Activated naive CD8-positive, alpha-beta T cell treated with anti-CD3 and anti-CD28 coated beads for 36 hours (primary cell): ENCODE measurements around the gene TUBA4B. TPM values are rescaled to one million over a fixed set of nuclear protein-coding genes. Genes with fewer than 3 reads are reported as not detected.

Experiments used
- DNase-seq: peaks from one replicate; pipeline ENCODE4 v3.0.0; 2021
- H3K27ac Mint-ChIP-seq: one replicate; pipeline ENCODE4 v1.8.0; 2022; ENCODE audit warnings: mild to moderate bottlenecking, moderate library complexity, mixed read lengths
- H3K27me3 Mint-ChIP-seq: one replicate; pipeline ENCODE4 v1.8.0; 2022; ENCODE audit warnings: mild to moderate bottlenecking, mixed read lengths
- H3K36me3 Mint-ChIP-seq: one replicate; pipeline ENCODE4 v1.8.0; 2021; ENCODE audit warnings: mild to moderate bottlenecking, mixed read lengths
- H3K4me1 Mint-ChIP-seq: one replicate; pipeline ENCODE4 v1.8.0; 2021; ENCODE audit warnings: mixed read lengths
- H3K4me3 Mint-ChIP-seq: one replicate; pipeline ENCODE4 v1.8.0; 2022; ENCODE audit warnings: mild to moderate bottlenecking, moderate library complexity, mixed read lengths
- H3K9me3 Mint-ChIP-seq: one replicate; pipeline ENCODE4 v1.8.0; 2022; ENCODE audit warnings: mixed read lengths
- total RNA-seq, 2 experiments: library from RNA; stranded (reverse); gene quantifications; one replicate each; pipeline ENCODE4 v1.2.3, GENCODE V29; 2021

Gene TUBA4B
- total RNA-seq, 2 experiments from 2014 or later = not detected

DNA sequence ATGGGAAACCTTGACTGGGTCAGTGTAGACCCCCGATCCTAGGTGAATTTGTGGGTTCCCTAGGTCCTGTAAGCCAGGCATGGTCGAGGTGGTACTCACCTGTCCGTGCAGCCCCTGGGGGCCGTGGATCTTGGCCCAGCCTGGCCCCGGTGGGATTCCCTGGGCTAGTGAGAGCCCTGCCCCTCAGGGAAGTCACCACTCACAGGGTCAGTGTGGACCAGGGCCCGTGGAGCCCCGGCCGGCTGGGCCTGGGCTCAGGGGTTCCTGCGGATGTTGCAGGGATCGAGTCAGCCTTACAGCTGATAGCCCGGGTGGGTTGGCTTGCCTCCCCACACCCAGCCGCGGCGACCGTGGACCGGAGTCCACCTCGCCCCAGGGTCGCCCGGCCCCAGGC is 24.1 kb upstream of the TUBA4B start:
- DNase-seq = no peak
- Mint-ChIP-seq H3K4me3 (peak overlapping the region; percentile 98), H3K36me3 (peaks cover 54% of the 10 kb centered on the region), H3K9me3 (no peaks in the 10 kb centered on the region), H3K27ac (peak overlapping the region; percentile 78), H3K4me1 (peaks cover 35% of the 10 kb centered on the region), H3K27me3 (no peaks in the 10 kb centered on the region)

DNA sequence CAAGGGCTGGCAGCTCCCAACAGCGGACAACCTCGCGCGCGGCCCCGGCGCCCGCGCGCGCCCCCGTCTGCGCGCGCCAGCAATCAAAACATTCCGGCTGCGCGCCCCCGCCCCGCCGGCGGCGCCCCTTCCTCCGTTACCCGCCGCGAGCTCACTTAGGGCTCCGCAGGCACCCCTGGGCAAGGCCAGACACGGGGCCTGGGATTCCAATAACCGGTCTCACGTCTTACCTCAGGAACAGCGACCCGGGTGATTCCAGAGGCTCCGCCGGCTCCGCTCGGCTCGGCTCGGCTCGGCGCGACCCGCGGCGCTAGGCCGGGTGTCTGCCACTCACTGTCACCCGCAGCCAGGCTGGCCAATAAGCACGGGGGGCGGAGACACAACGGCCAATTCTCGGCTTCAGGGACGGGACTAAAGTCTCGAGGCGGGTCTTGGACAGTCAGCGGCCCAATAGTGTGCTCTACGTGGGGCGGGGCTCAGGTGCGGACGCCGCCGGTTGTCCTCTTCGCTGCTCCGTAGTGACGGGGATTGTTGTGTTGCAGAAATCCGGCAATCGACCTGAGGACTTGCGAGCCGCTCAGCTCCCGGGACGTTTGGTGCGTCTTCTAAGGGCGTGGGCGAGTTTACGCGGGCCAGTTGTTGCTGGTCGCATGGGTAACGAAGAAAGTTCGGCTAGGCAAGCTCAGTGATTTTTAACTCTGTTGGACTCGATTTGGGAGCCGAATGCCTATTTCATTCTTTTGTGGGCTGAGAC is 23.6 kb upstream of the TUBA4B start, which contains the start of the genes ANKZF1 and ATG9A:
Gene ANKZF1, plus strand, starts transcription at position 502 of the 754 bp plus-strand sequence. CDS start 452 bp downstream, outside the sequence.
Gene ATG9A, minus strand, starts transcription at position 332 of the 754 bp plus-strand sequence. CDS start 1,612 bp downstream, outside the sequence.
- peaks cover 58% of the 10 kb centered on the region for H3K36me3 Mint-ChIP-seq
- no peaks in the 10 kb centered on the region for H3K27me3 Mint-ChIP-seq
- peak; percentile 99 for DNase-seq
- no peaks in the 10 kb centered on the region for H3K9me3 Mint-ChIP-seq
- H3K27ac Mint-ChIP-seq = peak within 1 kb of the TSS; percentile 100
- H3K4me3 Mint-ChIP-seq = peak within 1 kb of the TSS; percentile 98
- peaks cover 36% of the 10 kb centered on the region for H3K4me1 Mint-ChIP-seq

DNA sequence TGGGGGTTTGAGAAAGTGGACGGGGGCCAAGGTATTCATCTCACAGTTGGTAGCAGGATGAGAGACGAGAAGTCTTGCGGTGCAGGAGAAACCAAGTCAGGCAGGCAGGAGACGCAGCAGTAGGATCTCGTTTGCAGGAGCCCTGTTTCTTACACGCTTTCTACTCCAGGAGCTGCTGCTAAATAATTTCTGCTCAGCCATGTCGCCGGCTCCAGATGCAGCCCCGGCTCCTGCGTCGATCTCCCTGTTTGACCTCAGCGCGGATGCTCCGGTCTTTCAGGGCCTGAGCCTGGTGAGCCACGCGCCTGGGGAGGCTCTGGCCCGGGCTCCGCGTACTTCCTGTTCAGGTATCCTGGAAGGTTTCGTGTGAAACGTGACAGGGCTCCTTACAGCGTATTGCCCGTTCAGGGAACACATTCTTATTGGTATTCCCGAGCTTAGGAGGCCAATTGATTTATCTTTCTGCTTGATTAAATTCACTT is 22.9 kb upstream of the TUBA4B start:
- Mint-ChIP-seq H3K27me3 (no peaks in the 10 kb centered on the region), H3K4me3 (peak overlapping the region; percentile 98), H3K36me3 (peaks cover 59% of the 10 kb centered on the region), H3K27ac (peak overlapping the region; percentile 100), H3K4me1 (peaks cover 36% of the 10 kb centered on the region), H3K9me3 (no peaks in the 10 kb centered on the region)
- peak; percentile 59 for DNase-seq

DNA sequence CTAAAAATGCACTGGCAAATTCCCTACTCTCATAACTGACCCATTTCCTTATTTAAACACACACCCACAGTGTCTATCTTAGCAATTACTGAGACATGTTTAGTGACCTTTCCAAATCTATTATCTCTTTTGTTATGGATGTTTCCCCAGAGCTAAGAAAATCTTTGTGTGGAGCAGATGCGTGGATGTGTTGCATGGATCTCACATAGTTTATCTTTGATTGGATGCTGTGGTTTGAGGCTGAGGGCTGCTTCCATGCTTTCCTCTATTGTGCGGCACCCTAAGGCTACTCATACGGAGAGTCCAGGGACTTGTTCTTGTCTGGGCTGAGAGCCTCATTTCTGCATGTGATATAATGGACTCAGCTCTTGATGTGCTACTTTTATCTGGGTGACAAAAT is 18.7 kb upstream of the TUBA4B start:
- Mint-ChIP-seq H3K4me3 (no peak overlapping the region), H3K27me3 (no peaks in the 10 kb centered on the region), H3K27ac (no peak overlapping the region), H3K9me3 (no peaks in the 10 kb centered on the region), H3K36me3 (peaks cover 53% of the 10 kb centered on the region), H3K4me1 (peaks cover 20% of the 10 kb centered on the region)
- DNase-seq = no peak

DNA sequence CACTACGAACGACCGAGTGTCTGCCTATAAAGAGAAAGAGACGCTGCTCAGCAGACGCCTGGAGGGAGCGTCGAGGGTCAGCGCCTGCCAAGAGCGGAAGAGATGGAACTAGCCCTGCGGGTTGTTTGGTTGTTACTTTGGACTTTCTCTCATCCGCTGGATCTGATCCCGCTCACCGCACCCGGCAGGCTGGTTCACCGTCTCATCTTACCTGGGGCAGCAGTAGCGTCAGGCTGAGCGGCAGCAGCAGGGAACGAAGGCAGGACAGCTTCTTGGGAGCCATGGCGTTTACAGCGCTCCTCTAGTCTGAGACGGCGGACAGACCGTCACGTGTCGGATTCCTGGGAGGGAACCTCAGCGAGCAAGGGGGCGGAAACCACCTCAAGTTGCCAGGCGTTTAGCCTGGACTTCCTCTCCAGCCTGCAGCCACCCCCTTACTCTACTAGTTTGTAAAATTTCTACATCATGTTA is 9.7 kb upstream of the TUBA4B start:
- Mint-ChIP-seq H3K27ac (peak overlapping the region; percentile 22), H3K4me3 (peak overlapping the region; percentile 72), H3K4me1 (peaks cover 38% of the 10 kb centered on the region), H3K9me3 (no peaks in the 10 kb centered on the region), H3K36me3 (peaks cover 18% of the 10 kb centered on the region), H3K27me3 (no peaks in the 10 kb centered on the region)
- DNase-seq = no peak

DNA sequence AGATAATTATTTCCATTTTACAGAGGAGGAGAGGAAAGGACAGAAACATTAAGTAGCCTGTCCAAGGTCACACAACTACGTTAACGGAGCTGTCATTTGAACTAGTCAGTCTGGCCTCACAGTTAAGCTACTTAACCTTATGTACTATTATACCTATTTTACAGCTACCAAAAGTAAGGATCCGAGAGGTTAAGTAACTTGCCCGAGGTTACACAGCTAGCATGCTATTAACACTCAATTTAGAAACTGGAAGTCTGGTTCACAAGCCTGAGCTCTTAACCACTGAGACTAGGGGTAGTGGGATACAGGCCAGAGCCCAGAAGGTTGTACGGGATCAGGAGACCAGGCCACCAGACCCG is 8.3 kb upstream of the TUBA4B start:
- peaks cover 28% of the 10 kb centered on the region for H3K36me3 Mint-ChIP-seq
- H3K27me3 Mint-ChIP-seq = no peaks in the 10 kb centered on the region
- no peaks in the 10 kb centered on the region for H3K9me3 Mint-ChIP-seq
- peaks cover 53% of the 10 kb centered on the region for H3K4me1 Mint-ChIP-seq
- H3K27ac Mint-ChIP-seq = peak overlapping the region; percentile 99
- H3K4me3 Mint-ChIP-seq = peak overlapping the region; percentile 97
- no peak for DNase-seq

DNA sequence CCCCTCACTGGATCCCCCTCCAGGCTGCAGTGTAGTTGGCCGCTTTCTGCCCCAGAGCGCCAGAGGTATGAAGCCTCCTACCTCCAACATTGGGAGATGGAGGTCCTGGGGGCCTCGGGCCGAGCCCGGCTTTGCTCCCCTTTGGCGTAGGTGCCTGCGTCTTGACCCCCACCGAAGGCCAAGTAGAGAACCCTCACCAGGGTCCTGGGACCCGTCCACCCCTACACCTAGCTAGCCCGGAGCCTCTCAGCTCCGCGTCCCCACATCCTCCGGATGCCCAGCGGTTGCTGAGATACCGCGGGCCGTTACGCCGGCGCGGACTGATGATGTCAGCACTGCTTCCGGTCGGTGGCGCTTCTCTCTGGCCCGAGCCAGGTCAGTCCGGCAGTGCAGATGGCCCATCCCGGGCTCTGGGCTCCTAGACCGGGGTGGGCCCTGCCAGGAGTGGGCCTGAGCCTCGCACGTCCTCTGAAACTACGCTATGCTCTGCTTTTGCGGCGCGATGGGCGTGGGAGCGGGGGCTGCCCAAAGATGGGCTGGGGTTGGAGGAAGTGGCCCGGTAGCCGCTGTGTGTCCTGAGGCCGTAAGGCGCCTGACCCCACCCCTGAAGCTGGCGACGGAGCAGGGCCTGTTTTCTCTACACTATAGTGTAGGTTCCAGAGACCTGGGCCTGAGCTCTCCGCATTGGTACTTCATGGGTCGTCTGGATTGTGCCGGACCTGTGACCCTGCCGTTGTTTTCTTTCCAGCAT is 7.7 kb upstream of the TUBA4B start, which contains the start of the genes GLB1L and STK16:
Gene GLB1L, minus strand, starts transcription at position 297 of the 751 bp plus-strand sequence. CDS start 1,871 bp downstream, outside the sequence.
Gene STK16, plus strand, starts transcription at position 332 of the 751 bp plus-strand sequence. CDS start 521 bp downstream, outside the sequence.
- no peaks in the 10 kb centered on the region for H3K27me3 Mint-ChIP-seq
- peak within 1 kb of the TSS; percentile 97 for H3K4me3 Mint-ChIP-seq
- no peaks in the 10 kb centered on the region for H3K9me3 Mint-ChIP-seq
- peak; percentile 88 for DNase-seq
- peak within 1 kb of the TSS; percentile 99 for H3K27ac Mint-ChIP-seq
- peaks cover 29% of the 10 kb centered on the region for H3K36me3 Mint-ChIP-seq
- peaks cover 58% of the 10 kb centered on the region for H3K4me1 Mint-ChIP-seq

DNA sequence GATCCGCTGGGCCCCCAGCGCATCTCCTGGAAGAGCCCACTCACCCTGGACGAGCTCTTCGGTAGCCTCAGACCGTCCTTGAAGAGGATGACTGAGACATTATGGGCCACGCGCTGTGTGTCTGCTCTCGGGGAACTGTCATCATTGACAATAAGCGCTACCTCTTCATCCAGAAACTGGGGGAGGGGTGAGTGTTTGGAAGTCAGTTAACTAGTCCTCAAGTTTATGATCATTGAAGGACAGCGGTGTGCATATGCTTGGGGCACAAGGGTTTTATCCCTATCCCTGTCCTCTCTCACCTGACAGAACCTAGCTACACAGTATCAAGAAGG is 7.2 kb upstream of the TUBA4B start:
- Mint-ChIP-seq H3K4me1 (peaks cover 64% of the 10 kb centered on the region), H3K9me3 (no peaks in the 10 kb centered on the region), H3K27me3 (no peaks in the 10 kb centered on the region), H3K4me3 (peak overlapping the region; percentile 97), H3K36me3 (peaks cover 33% of the 10 kb centered on the region), H3K27ac (peak overlapping the region; percentile 99)
- no peak for DNase-seq

DNA sequence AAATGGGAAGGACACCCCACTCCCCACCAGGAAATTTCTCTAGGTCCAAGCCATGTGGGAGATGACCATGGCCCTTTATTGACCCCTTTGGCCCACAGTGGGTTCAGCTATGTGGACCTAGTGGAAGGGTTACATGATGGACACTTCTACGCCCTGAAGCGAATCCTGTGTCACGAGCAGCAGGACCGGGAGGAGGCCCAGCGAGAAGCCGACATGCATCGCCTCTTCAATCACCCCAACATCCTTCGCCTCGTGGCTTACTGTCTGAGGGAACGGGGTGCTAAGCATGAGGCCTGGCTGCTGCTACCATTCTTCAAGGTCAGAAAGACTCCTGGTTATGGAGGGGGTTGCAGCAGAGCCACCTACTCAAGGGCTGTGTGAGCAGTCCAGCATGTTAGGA is 6.5 kb upstream of the TUBA4B start:
- Mint-ChIP-seq H3K27me3 (no peaks in the 10 kb centered on the region), H3K4me1 (peaks cover 71% of the 10 kb centered on the region), H3K27ac (peak overlapping the region; percentile 76), H3K4me3 (peak overlapping the region; percentile 97), H3K9me3 (no peaks in the 10 kb centered on the region), H3K36me3 (peaks cover 40% of the 10 kb centered on the region)
- no peak for DNase-seq

DNA sequence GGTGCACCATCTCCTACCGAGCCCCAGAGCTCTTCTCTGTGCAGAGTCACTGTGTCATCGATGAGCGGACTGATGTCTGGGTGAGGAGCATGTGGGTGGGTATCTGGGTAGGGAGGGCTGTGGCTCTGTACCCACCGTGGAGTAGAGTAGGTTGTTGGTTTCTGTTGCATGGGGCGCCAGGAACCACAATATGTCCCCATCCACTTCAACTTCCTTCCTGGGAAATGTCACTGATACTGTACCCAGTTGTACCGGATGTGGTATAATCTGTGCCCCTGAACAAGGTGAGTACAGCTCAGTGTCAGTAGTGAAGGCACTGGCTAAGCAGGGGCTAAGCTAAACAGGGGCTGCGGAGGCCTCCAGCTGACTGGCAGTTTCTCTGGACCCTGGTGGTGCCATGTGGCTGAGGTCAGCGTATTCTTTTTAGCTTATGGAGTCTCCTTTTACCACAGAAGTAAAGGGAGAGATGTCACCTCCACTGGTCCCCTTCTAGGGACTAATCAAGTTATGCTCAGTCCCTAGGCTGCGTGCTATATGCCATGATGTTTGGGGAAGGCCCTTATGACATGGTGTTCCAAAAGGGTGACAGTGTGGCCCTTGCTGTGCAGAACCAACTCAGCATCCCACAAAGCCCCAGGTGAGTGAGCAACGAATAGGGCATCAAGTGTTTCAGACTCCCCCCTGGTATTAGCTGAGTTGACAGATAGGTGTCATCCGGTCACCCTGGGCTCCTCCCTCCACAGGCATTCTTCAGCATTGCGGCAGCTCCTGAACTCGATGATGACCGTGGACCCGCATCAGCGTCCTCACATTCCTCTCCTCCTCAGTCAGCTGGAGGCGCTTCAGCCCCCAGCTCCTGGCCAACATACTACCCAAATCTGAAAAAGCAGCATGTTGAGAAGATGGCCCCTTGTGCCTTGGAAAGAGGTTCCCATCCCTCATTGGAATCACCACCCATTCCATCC is 5.1 kb upstream of the TUBA4B start:
- no peaks in the 10 kb centered on the region for H3K27me3 Mint-ChIP-seq
- peak overlapping the region; percentile 76 for H3K27ac Mint-ChIP-seq
- no peaks in the 10 kb centered on the region for H3K9me3 Mint-ChIP-seq
- peaks cover 54% of the 10 kb centered on the region for H3K36me3 Mint-ChIP-seq
- DNase-seq = peak; percentile 61
- peaks cover 78% of the 10 kb centered on the region for H3K4me1 Mint-ChIP-seq
- H3K4me3 Mint-ChIP-seq = peak overlapping the region; percentile 97

DNA sequence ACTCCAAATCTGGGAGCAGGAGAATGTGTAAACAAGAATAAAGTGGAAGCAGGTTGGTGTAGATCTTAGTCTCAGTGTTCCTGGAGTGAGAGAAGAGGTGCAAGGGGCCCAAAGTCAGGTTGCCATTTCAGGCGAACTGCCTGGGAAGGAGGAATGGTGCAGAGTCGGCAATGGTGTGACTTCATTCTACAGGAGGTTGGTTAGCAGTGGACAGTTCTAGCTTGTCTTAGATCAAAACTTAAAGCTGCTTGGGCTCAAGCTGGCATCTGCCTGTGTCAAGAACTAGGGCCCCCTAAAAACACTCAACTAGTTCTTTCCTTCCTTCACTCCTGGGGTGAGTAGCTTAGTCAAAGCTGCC is 4.2 kb upstream of the TUBA4B start:
- Mint-ChIP-seq H3K9me3 (no peaks in the 10 kb centered on the region), H3K27me3 (no peaks in the 10 kb centered on the region), H3K4me3 (peak overlapping the region; percentile 64), H3K4me1 (peaks cover 75% of the 10 kb centered on the region), H3K27ac (peak overlapping the region; percentile 76), H3K36me3 (peaks cover 54% of the 10 kb centered on the region)
- DNase-seq = no peak

DNA sequence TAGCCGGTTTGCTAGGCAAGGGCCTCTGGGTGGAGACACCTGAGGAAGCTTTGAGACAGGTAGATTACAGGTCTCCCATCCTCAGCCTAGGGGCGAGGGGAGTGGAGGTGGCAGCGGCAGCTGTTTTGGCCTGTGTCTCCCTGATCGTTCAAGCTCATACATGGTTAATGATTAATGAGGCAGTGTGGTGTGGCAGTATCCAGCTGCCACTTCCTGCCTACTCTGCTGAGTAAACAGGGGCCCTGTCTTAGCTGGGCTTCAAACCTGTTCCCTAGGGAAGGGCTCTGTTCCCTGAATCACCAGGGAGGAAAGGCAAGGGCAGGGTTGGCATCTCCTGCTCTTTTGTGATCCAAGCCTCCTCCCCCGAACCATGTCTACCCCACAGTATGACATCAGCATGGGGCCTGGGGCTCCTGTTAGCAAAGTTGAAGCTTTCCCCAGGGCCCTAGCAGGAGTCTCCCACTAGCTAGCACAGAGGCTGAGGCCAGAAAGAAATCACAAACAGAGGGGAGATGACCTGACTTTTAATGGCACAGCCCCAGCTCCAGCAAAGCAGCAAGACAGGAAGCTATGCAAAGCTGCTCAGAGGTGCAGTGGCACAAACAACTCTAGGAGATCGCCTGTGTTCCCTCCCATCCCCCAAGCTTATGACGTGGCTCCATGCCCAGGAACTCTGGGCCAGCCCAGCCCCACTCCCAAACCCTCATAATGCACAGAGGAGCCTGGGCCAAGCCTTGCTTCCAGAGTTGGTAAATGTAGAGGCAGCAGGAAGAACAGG is 3.7 kb upstream of the TUBA4B start:
- DNase-seq = peak; percentile 24
- H3K27me3 Mint-ChIP-seq = no peaks in the 10 kb centered on the region

DNA sequence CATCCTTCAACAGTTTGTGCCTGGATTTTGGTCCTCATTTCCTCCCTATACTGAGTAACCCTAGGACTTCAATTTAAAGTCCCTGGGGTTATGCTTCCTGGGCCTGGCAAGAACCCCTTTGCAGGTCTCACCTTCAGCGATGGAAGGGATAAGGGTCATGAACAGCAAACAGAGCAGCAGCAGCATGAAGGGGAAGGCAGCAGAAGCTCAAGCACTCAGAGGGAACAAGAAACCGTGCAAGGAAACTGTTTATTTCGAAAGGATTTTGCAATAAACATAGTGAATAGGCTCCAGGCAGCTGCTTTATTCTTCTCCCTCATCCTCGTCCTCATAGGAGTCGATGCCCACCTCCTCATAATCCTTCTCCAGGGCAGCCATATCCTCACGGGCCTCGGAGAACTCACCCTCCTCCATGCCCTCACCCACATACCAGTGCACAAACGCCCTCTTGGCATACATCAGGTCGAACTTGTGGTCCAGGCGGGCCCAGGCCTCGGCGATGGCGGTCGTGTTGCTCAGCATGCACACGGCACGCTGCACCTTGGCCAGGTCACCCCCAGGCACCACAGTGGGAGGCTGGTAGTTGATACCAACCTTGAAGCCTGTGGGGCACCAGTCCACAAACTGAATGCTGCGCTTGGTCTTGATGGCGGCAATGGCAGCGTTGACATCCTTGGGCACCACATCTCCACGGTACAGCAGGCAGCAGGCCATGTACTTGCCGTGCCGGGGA is 2.8 kb upstream of the TUBA4B start:
- peaks cover 67% of the 10 kb centered on the region for H3K4me1 Mint-ChIP-seq
- H3K9me3 Mint-ChIP-seq = no peaks in the 10 kb centered on the region
- H3K4me3 Mint-ChIP-seq = peak overlapping the region; percentile 64
- H3K36me3 Mint-ChIP-seq = peaks cover 54% of the 10 kb centered on the region
- H3K27me3 Mint-ChIP-seq = no peaks in the 10 kb centered on the region
- peak overlapping the region; percentile 76 for H3K27ac Mint-ChIP-seq
- no peak for DNase-seq

More for the DNA sequence above, 3.7 kb upstream of the TUBA4B start:
- H3K36me3 Mint-ChIP-seq = peaks cover 54% of the 10 kb centered on the region
- H3K4me3 Mint-ChIP-seq = peak overlapping the region; percentile 64
- H3K4me1 Mint-ChIP-seq = peaks cover 71% of the 10 kb centered on the region
- H3K9me3 Mint-ChIP-seq = no peaks in the 10 kb centered on the region
- H3K27ac Mint-ChIP-seq = peak overlapping the region; percentile 76
